NCI-H526 treated with DMSO at 0.1 percent for 48 hours (cell line): ENCODE results near the gene PRSS56.
"Not testable (repeated sequence)": the region's sequence is repeated elsewhere in the genome, so short reads cannot be mapped to it uniquely, and the experiment has no call there.

Experiments used
- DNase-seq: peaks from one replicate; lab custom pipeline; 2025; lab: John Stamatoyannopoulos, UW

PRSS56 gene

DNA sequence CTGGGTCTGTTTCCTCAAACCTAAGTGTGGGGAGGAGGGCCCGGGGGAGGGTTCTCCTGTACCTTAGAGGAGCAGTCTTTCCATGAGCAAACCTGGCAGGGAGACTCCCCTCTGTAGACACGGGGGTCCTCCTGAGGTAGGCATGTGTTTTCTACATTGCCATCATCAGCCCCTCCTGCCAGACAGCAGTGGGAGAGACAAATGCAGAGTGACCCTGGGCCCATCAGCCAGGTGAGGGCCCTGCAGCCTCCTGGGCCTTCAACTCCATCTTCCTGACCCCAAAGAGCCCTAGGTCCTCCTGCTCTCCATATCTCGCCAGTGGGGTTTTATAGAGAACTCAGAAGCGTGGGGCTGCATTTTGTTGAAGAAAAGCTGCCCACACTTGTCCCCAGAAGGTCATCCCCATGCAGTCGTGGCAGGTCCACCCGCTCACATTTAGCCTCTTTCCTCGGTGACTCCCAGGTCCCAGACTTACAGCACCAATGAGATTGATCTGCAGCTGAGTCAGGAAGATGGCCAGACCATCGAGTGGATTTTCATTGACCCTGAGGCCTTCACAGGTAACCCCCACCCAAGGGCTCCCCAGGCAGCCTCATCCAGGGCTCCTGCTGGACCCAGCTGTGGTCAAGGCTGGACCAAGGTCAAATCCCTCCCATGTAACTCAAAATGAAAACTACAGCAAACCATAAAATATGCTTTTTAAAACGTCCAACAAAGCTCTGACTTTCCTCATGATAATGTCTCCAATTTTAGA, 21.9 kb downstream of the PRSS56 start:
- DNase-seq = no peak

GRCh38 chr2:232542715-232543467, 22.7 kb downstream of the PRSS56 start:
- no peak for DNase-seq

- no peak for DNase-seq
Observed at GRCh38 chr2:232543491-232543890, 23.3 kb downstream of the PRSS56 start.

DNA sequence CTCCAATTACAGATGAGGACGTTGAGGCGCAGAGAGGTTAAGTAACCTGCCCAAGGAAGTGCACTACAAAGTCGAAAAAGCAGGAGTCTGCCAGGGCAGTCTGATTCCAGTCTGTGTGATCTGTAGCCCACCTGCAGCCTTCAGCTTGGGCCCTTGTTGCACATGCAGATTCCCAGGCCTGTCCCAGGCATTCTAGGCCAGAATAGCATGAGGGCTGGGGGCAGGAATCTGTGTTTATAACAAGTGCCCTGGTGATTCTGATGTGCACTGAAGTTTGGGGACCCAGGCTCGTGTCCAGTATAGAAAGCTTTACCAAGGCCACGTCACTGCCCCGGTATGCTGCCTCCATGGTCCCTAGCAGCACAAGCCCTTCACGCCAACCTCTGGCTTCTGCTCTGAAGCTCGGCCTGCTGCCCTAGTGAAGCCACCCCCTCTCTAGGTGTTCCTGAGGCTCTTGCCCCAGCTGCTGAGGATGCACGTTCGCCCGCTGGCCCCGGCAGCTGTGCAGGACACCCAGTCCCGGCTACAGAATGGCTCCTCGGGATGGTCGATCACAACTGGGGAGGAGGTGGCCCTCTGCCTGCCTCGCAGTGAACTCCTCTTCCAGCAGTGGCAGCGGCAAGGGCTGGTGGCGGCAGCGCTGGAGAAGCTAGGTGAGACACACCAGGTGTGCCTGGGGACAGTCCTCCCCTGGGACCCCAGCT, 23.9 kb downstream of the PRSS56 start:
- no peak for DNase-seq

GRCh38 chr2:232544674-232545073, 24.5 kb downstream of the PRSS56 start:
- no peak for DNase-seq

DNA sequence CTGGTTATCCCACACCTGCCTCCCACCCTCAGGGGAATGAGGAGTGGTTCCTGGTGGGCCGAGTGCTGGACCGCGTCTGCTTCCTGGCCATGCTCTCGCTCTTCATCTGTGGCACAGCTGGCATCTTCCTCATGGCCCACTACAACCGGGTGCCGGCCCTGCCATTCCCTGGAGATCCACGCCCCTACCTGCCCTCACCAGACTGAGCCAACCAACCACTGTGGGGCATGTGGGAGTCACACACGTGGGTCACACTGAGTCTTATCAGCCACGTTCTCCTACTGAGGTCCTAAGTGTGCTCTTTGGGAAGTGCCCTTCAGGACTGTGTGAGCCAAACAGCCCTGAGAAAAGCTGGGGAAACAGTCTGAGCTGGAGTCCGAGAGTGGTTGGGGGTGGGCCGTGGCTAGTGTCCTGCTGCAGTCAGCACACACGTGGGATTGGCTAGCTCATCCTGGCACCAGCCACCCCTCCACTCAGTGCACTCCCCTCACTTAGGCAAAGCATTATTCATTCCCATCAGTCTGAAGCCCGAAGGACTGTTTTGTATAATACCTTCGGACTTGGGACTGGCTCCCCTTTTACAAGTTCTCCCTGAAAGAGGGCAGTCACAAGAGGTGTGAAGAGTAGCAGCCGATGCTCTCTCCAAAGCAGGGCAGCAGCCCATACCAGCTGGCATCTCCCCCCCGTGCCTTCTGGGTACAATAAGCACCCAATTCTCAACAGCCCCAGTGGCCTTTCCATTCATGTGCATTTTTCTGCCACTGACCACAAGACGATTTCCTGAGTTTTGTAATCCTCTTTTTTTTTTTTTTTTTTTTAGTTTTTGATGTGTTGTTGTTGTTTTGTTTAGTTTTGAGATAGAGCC, 25.6 kb downstream of the PRSS56 start:
- DNase-seq = no peak

GRCh38 chr2:232547991-232548390, 27.8 kb downstream of the PRSS56 start:
- no peak for DNase-seq

DNA sequence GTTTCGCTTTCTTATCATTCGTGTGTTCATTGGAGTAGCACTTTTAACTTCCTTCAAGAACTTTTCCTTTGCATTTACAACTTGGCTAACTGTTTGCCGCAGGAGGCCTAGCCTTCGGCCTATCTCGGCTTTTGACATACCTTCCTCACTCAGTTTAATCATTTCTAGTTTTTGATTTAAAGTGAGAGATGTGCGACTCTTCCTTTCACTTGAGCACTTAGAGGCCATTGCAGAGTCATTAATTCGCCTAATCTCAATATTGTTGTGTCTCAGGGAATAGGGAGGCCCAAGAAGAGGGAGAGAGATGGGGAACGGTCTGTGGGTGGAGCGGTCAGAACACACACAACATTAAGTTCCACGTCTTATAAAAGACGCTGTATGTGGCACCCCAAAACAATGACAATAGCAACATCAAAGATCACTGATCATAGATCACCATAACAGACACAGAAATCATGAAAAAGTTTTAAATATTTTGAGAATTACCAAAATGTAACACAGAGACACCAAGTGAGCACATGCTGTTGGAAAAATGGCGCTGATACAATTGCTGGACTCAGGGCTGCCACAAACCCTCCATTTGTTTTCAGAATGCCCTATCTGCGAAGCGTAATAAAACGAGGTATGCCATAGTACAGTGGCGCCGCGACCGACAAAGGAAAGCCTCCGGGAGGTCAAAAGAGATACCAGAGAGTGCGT, 29.6 kb downstream of the PRSS56 start:
- no peak for DNase-seq

GRCh38 chr2:232550354-232551249, 30.4 kb downstream of the PRSS56 start, which contains the start of the genes EIF4E2 and TIGD1:
Gene EIF4E2, plus strand, starts transcription at chr2:232550689. Its CDS starts 36 bp downstream, at chr2:232550725.
Gene TIGD1, minus strand, starts transcription at chr2:232550557. Its CDS starts 675 bp downstream, at chr2:232549882.
- DNase-seq = peak; percentile 86

DNA sequence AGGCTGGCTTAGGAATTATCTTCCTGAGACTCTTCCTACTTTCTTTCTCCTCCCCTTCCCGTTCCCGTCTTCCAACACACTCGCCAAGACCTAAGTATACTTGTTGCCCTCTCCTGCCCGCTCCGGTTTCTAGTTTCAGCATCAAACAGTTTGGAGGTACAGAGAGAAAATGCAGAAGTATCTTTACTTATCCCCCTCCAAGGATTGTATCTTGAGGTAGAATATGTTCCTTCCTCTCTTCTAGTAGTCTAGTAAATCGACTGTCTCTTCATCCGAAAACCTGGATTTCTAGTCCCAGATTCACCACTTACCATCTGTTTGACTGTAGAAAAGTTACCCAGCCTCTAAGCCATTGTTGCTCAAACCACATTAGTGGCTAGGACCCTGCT, 31.1 kb downstream of the PRSS56 start:
- DNase-seq = no peak

DNA sequence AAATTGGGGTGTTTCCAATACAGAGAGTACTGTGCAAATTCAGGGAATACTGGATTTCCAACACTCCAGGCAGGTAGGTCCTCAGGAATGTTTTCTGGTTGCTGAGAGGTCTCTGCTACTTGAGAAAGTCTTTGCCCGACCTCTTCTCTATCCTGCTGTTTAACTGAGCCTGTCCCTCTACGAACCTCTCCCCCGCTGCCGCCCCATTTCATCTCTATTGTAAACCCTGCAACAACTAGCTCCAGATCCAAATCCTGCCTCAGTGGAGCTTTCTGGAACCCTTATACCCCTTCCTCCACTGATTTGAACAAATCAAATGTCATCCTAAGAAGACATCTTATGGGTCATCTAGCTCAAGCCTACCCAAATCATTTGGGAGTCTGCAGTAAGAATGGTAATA, 31.6 kb downstream of the PRSS56 start:
- no peak for DNase-seq

- DNase-seq = no peak
Observed at GRCh38 chr2:232556426-232556825, 36.2 kb downstream of the PRSS56 start.

DNA sequence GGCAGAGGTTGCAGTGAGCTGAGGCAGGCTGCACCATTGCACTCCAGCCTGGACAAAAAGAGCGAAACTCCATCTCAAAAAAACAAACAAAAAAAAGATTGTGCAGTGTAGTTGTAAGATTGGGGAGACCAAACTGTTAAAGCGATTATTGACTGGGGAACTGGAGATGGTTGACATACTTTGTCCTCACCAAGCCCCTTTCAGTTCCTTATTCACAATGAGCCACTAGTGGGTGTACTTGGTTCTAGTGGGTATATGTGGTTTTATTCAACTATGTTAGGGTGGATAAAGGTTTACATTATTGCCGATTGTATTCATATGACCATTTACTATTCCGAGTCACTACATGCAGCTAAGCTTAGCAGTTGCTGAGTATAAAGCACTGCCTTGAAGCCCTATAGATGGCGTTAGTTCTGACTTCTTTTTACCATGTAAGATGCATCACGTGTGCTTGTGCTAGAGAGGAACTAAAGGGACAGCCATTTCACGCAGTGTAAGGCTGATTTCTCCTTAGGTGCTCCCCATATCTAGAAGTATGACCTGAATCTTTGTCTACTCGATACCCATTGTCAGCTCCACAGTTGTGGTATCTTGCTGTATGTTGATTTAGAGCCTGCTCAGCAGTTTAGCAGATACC, 42.4 kb downstream of the PRSS56 start:
- no peak for DNase-seq

DNA sequence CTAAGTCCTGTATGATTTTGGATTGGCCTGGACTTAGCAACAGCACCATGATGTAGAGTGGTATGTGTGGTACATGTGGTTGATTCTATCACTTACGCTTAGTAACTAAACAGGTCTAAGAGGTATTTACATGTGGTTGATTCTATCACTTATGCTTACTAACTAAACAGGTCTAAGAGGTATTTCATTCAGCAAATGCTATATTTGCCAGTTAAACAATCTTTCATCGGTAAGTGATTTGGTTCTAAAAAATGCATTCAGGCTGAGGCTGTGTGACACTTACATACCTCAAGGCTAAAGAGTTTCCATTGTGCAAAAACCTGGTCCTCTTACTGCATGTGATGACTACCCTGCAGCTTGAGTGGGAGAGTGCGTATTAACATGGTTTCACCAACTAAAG, 43.4 kb downstream of the PRSS56 start:
- DNase-seq = no peak

DNA sequence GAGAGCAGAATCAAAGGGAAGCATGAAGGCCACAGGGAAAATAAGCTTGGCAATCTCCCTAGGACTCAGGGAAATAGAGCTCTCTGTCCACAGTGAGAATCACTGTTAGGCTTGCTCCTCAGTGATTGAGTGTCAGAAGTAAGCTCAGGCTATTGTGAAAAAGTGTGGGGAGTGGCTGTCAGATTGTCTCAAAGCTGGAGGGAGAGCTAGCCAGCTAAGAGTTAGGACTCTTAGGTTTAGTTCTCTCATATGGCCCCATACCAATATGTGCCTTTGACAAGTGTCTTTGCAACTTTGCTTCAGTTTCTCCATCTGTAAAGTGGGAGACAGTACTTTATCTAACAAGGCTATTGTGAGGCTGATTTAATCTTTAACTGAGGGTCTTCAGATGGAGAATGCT, 47.5 kb downstream of the PRSS56 start:
- DNase-seq = no peak

GRCh38 chr2:232568161-232568560, 48.0 kb downstream of the PRSS56 start:
- DNase-seq = no peak

GRCh38 chr2:232569541-232569940, 49.4 kb downstream of the PRSS56 start:
- no peak for DNase-seq

DNA sequence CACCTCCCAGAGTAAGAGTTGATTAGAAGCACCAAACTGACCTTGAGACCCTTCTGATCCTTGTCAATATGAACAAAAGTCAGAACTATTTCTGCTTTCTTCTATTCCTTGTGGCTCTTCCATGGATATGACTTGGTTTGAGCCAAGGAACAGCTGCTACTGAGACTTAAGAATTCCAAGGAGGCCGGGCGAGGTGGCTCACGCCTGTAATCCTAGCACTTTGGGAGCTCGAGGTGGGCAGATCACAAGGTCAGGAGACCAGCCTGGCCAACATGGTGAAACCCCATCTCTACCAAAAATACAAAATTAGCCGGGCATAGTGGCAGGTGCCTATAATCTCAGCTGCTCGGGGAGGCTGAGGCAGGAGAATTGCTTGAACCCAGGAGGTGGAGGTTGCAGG, 50.3 kb downstream of the PRSS56 start:
- DNase-seq = not testable (repeated sequence)

GRCh38 chr2:232571026-232571474, 50.9 kb downstream of the PRSS56 start:
- DNase-seq = no peak
